DND-41 (cell line): ENCODE data around the gene NDUFC2.

Experiments used
- ATAC-seq: fragments of 200-7000 bp; cut with Tn5 transposase; 3 replicates; pipeline ENCODE4 v1.9.1; 2021; ENCODE audit warnings: low read depth; ENCODE audit not compliant: insufficient read depth
- DNase-seq: peaks from one replicate; pipeline ENCODE4 v3.0.0-alpha.2; 2020
- H2AFZ ChIP-seq: 2 replicates; pipeline ENCODE4 v1.6.0; 2012; ENCODE audit warnings: low read depth, low read length
- H3K27ac ChIP-seq: 2 replicates; pipeline ENCODE4 v1.5.1; 2012; ENCODE audit warnings: low read length, inconsistent platforms
- H3K27me3 ChIP-seq: fragments of 200-600 bp; sonication (generic); 2 replicates; pipeline ENCODE4 v1.6.0; 2012; ENCODE audit warnings: low read length, mild to moderate bottlenecking, inconsistent platforms; ENCODE audit not compliant: insufficient read depth, poor library complexity
- H3K36me3 ChIP-seq: 2 replicates; pipeline ENCODE4 v1.5.1; 2012; ENCODE audit warnings: low read length, inconsistent platforms; ENCODE audit not compliant: insufficient read depth
- H3K4me1 ChIP-seq: 2 replicates; pipeline ENCODE4 v1.5.1; 2012; ENCODE audit warnings: mild to moderate bottlenecking, low read length; ENCODE audit not compliant: insufficient read depth
- H3K4me2 ChIP-seq: 2 replicates; pipeline ENCODE4 v1.6.0; 2012; ENCODE audit warnings: mild to moderate bottlenecking, moderate library complexity, low read length, inconsistent platforms; ENCODE audit not compliant: insufficient read depth
- H3K4me3 ChIP-seq, 2 experiments: fragments of 200-600 bp in 1 of 2; shearing (Covaris generic) in 1 of 2; 2 replicates each; pipeline ENCODE4 v1.5.1; 2012 to 2016; ENCODE audit warnings: inconsistent platforms in 2 of 2, low read length in 2 of 2, mild to moderate bottlenecking in 2 of 2, low read depth in 1 of 2, moderate library complexity in 1 of 2
- H3K79me2 ChIP-seq: 2 replicates; pipeline ENCODE4 v1.6.0; 2012; ENCODE audit warnings: low read length, inconsistent platforms; ENCODE audit not compliant: insufficient read depth
- H3K9ac ChIP-seq: 2 replicates; pipeline ENCODE4 v1.6.0; 2012; ENCODE audit warnings: low read depth, mild to moderate bottlenecking, inconsistent platforms, low read length, moderate library complexity
- H3K9me3 ChIP-seq: 2 replicates; pipeline ENCODE4 v1.5.1; 2012; ENCODE audit warnings: low read length, moderate library complexity, mild to moderate bottlenecking, inconsistent platforms; ENCODE audit not compliant: insufficient read depth, severe bottlenecking
- H4K20me1 ChIP-seq: 2 replicates; pipeline ENCODE4 v1.6.0; 2012; ENCODE audit warnings: low read length; ENCODE audit not compliant: insufficient read depth
- CTCF ChIP-seq: IDR thresholded peaks from 2 replicates; pipeline ENCODE4 v1.5.1; 2012; ENCODE audit warnings: borderline replicate concordance, low read length, moderate library complexity, mild to moderate bottlenecking; ENCODE audit not compliant: poor library complexity, severe bottlenecking; ENCODE audit errors: extremely low read depth
- EZH2 ChIP-seq: IDR thresholded peaks from 3 replicates; pipeline ENCODE4 v1.6.1; 2012; ENCODE audit warnings: borderline replicate concordance, low read depth, mild to moderate bottlenecking, moderate library complexity, low read length, inconsistent platforms; ENCODE audit not compliant: severe bottlenecking

NDUFC2 gene

GRCh38 chr11:78023426-78023825 lies 56.2 kb downstream of the NDUFC2 start:
- no peak for TF ChIP-seq CTCF
- no peak for TF ChIP-seq EZH2
- Histone ChIP-seq H3K36me3 (no peaks in the 10 kb centered on the region), H3K4me2 (no peak overlapping the region), H2AFZ (no peak overlapping the region), H3K4me3 (no peak overlapping the region), H3K9me3 (no peaks in the 10 kb centered on the region), H3K27ac (no peak overlapping the region), H3K27me3 (no peaks in the 10 kb centered on the region), H4K20me1 (no peaks in the 10 kb centered on the region), H3K4me1 (no peaks in the 10 kb centered on the region), H3K79me2 (no peaks in the 10 kb centered on the region), H3K9ac (no peak overlapping the region)
- ATAC-seq: no peak
- no peak for DNase-seq

GRCh38 chr11:78022397-78023396 lies 57.0 kb downstream of the NDUFC2 start, which contains the start of gene KCTD14:
Gene KCTD14, minus strand, starts transcription at chr11:78023276. Its CDS starts 27 bp downstream, at chr11:78023249.
- H3K27me3 ChIP-seq: no peaks in the 10 kb centered on the region
- H3K36me3 ChIP-seq: no peaks in the 10 kb centered on the region
- H3K79me2 ChIP-seq: no peaks in the 10 kb centered on the region
- DNase-seq: no peak
- H3K9me3 ChIP-seq: no peaks in the 10 kb centered on the region
- no peak within 1 kb of the TSS for H3K9ac ChIP-seq
- no peak within 1 kb of the TSS for H3K4me2 ChIP-seq
- no peak for ATAC-seq
- no peak for TF ChIP-seq EZH2
- no peak for TF ChIP-seq CTCF
- no peaks in the 10 kb centered on the region for H3K4me1 ChIP-seq
- no peak within 1 kb of the TSS for H3K27ac ChIP-seq
- H2AFZ ChIP-seq: no peak within 1 kb of the TSS
- no peaks in the 10 kb centered on the region for H4K20me1 ChIP-seq
- H3K4me3 ChIP-seq: no peak within 1 kb of the TSS

GRCh38 chr11:78021611-78022010 lies 58.1 kb downstream of the NDUFC2 start:
- TF ChIP-seq EZH2 (no peak), CTCF (no peak)
- no peak for DNase-seq
- Histone ChIP-seq H3K9me3 (no peaks in the 10 kb centered on the region), H3K27ac (no peak overlapping the region), H2AFZ (no peak overlapping the region), H3K4me2 (no peak overlapping the region), H3K27me3 (no peaks in the 10 kb centered on the region), H3K36me3 (no peaks in the 10 kb centered on the region), H3K79me2 (no peaks in the 10 kb centered on the region), H3K4me1 (no peaks in the 10 kb centered on the region), H4K20me1 (no peaks in the 10 kb centered on the region), H3K4me3 (no peak overlapping the region), H3K9ac (no peak overlapping the region)
- no peak for ATAC-seq
